HL-60 (cell line): Measurements from ENCODE around the gene FTO.

Experiments
- DNase-seq, 2 experiments: peaks; one replicate each; pipeline ENCODE4 v3.0.0-alpha.2; 2010 to 2020; ENCODE audit warnings: low read depth in 1 of 2, low spot score in 1 of 2
- H3K27ac ChIP-seq: fragments of 250-450 bp; sonication (Bioruptor Pico); replicated peaks from 2 replicates; pipeline ENCODE4 v1.5.1; 2020; ENCODE audit warnings: mild to moderate bottlenecking, moderate library complexity
- H3K27me3 ChIP-seq: fragments of 250-450 bp; sonication (Bioruptor Pico); 2 replicates; pipeline ENCODE4 v1.5.1; 2021; ENCODE audit warnings: mild to moderate bottlenecking, moderate library complexity; ENCODE audit not compliant: insufficient read depth, poor library complexity, severe bottlenecking
- H3K4me3 ChIP-seq: replicated peaks from 2 replicates; pipeline ENCODE4 v1.5.1; 2011; ENCODE audit warnings: mild to moderate bottlenecking, control low read depth, low read length; ENCODE audit not compliant: insufficient read depth
- CTCF ChIP-seq: IDR thresholded peaks from one replicate; pipeline ENCODE4 v1.5.1; 2011; ENCODE audit warnings: low read length, control low read depth, inconsistent platforms; ENCODE audit not compliant: insufficient read depth
- GABPA ChIP-seq: IDR thresholded peaks from 2 replicates; pipeline ENCODE4 v1.6.1; 2012; ENCODE audit warnings: low read depth
- POLR2AphosphoS5 ChIP-seq: IDR thresholded peaks from 2 replicates; pipeline ENCODE4 v1.6.1; 2012; ENCODE audit warnings: low read depth
- REST ChIP-seq: IDR thresholded peaks from 2 replicates; pipeline ENCODE4 v1.6.1; 2012; ENCODE audit warnings: low read depth; ENCODE audit not compliant: insufficient replicate concordance
- SPI1 ChIP-seq: IDR thresholded peaks from 2 replicates; pipeline ENCODE4 v1.6.1; 2012; ENCODE audit warnings: low read depth, mild to moderate bottlenecking, borderline replicate concordance

The FTO gene

GRCh38 chr16:53915452-53916160, 211.7 kb downstream of the FTO start:
- TF ChIP-seq SPI1 (no peak), POLR2AphosphoS5 (no peak), CTCF (no peak), REST (no peak), GABPA (no peak)
- DNase-seq: no peak
- no peaks in the 10 kb centered on the region for H3K27me3 ChIP-seq
- no peak overlapping the region for H3K27ac ChIP-seq
- no peak overlapping the region for H3K4me3 ChIP-seq

- no peak overlapping the region for H3K27ac ChIP-seq
- no peaks in the 10 kb centered on the region for H3K27me3 ChIP-seq
- no peak overlapping the region for H3K4me3 ChIP-seq
- no peak for DNase-seq
- no peak for TF ChIP-seq REST
- no peak for TF ChIP-seq CTCF
- no peak for TF ChIP-seq GABPA
Observed at GRCh38 chr16:53920988-53921387, 217.0 kb downstream of the FTO start.

GRCh38 chr16:53922067-53922806, 218.3 kb downstream of the FTO start:
- no peak overlapping the region for H3K4me3 ChIP-seq
- DNase-seq: no peak
- no peaks in the 10 kb centered on the region for H3K27me3 ChIP-seq
- no peak for TF ChIP-seq SPI1
- TF ChIP-seq GABPA: no peak
- no peak for TF ChIP-seq POLR2AphosphoS5
- no peak for TF ChIP-seq CTCF
- TF ChIP-seq REST: no peak
- H3K27ac ChIP-seq: no peak overlapping the region
